IMR-90 (cell line): ENCODE results near the gene ZBED4.

ENCODE experiments used
- CEBPB ChIP-seq: IDR thresholded peaks from 2 replicates; pipeline ENCODE4 v1.6.1; 2012; ENCODE audit warnings: low read depth, low read length, improper control_type of control experiment
- FOS ChIP-seq: fragments of 150-350 bp; IDR thresholded peaks from 2 replicates; pipeline ENCODE4 v1.6.1; 2016; ENCODE audit warnings: low read depth, low read length
- MAFK ChIP-seq: IDR thresholded peaks from 2 replicates; pipeline ENCODE4 v1.6.1; 2012; ENCODE audit warnings: low read depth, low read length, improper control_type of control experiment
- MXI1 ChIP-seq: IDR thresholded peaks from 2 replicates; pipeline ENCODE4 v1.6.1; 2012; ENCODE audit warnings: low read depth, mild to moderate bottlenecking, low read length, moderate library complexity, borderline replicate concordance
- NFE2L2 ChIP-seq: fragments of 150-350 bp; IDR thresholded peaks from 2 replicates; pipeline ENCODE4 v1.6.1; 2016; ENCODE audit warnings: low read depth, mild to moderate bottlenecking, low read length
- POLR2A ChIP-seq: IDR thresholded peaks from 2 replicates; pipeline ENCODE4 v1.6.1; 2012; ENCODE audit warnings: mild to moderate bottlenecking, low read depth, low read length
- RAD21 ChIP-seq: IDR thresholded peaks from 2 replicates; pipeline ENCODE4 v1.6.1; 2012; ENCODE audit warnings: low read length, improper control_type of control experiment
- RFX5 ChIP-seq: IDR thresholded peaks from 2 replicates; pipeline ENCODE4 v1.8.0; 2012; ENCODE audit warnings: low read depth, mild to moderate bottlenecking, low read length, moderate library complexity
- SMC3 ChIP-seq: fragments of 150-350 bp; IDR thresholded peaks from 2 replicates; pipeline ENCODE4 v1.6.1; 2016; ENCODE audit warnings: low read depth, mild to moderate bottlenecking, antibody characterized with exemption, low read length, moderate library complexity
- TF ChIP-seq, protein P1 (sequence below): conservative IDR thresholded peaks from 2 replicates; pipeline ENCODE4 v1.5.1; 2012; ENCODE audit warnings: mild to moderate bottlenecking, low read depth, low read length, improper control_type of control experiment
- TF ChIP-seq, protein P2 (sequence below): fragments of 150-350 bp; IDR thresholded peaks from 2 replicates; pipeline ENCODE4 v1.6.1; 2017; ENCODE audit warnings: mild to moderate bottlenecking, antibody characterized with exemption, low read length, low read depth

DNA sequence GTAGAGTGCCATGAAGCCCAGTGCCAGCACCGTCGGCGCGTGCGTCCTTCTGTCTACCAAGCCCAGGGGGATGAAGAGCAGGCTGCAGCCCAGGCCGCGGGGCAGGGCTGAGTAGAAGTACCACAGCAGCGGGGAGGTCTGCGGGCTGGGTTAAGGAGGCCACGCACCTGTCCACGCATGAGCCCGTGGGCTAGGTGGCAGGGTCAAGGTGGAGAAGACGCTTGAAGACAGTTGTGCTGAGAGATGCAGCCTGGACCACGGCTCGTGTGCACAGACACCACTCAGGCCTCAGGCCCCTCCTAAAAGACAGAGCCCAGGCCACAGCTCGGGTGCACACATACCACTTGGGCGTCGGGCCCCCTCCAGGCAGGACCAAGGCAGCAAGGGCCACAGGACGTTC is 54.2 kb downstream of the ZBED4 start:
- TF ChIP-seq, protein P1, sequence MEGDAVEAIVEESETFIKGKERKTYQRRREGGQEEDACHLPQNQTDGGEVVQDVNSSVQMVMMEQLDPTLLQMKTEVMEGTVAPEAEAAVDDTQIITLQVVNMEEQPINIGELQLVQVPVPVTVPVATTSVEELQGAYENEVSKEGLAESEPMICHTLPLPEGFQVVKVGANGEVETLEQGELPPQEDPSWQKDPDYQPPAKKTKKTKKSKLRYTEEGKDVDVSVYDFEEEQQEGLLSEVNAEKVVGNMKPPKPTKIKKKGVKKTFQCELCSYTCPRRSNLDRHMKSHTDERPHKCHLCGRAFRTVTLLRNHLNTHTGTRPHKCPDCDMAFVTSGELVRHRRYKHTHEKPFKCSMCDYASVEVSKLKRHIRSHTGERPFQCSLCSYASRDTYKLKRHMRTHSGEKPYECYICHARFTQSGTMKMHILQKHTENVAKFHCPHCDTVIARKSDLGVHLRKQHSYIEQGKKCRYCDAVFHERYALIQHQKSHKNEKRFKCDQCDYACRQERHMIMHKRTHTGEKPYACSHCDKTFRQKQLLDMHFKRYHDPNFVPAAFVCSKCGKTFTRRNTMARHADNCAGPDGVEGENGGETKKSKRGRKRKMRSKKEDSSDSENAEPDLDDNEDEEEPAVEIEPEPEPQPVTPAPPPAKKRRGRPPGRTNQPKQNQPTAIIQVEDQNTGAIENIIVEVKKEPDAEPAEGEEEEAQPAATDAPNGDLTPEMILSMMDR = no peak
- TF ChIP-seq SMC3 = no peak
- TF ChIP-seq MXI1 = no peak
- no peak for TF ChIP-seq NFE2L2
- no peak for TF ChIP-seq FOS
- TF ChIP-seq, protein P2, sequence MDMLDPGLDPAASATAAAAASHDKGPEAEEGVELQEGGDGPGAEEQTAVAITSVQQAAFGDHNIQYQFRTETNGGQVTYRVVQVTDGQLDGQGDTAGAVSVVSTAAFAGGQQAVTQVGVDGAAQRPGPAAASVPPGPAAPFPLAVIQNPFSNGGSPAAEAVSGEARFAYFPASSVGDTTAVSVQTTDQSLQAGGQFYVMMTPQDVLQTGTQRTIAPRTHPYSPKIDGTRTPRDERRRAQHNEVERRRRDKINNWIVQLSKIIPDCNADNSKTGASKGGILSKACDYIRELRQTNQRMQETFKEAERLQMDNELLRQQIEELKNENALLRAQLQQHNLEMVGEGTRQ = no peak
- TF ChIP-seq POLR2A = no peak
- TF ChIP-seq CEBPB = no peak
- TF ChIP-seq RAD21 = no peak
- TF ChIP-seq MAFK = no peak
- no peak for TF ChIP-seq RFX5
